Loucy (cell line): ENCODE data around the gene ATAT1.

Experiments
- H2AFZ ChIP-seq: fragments of 200-600 bp; sonication (generic); 2 replicates; pipeline ENCODE4 v1.6.0; 2016; ENCODE audit warnings: antibody characterized with exemption, mild to moderate bottlenecking, low read length, moderate library complexity
- H3F3A ChIP-seq: fragments of 200-600 bp; 2 replicates; pipeline ENCODE4 v1.6.0; 2016; ENCODE audit warnings: antibody characterized with exemption, low read depth, mild to moderate bottlenecking
- H3K27me3 ChIP-seq: fragments of 200-600 bp; sonication (generic); 2 replicates; pipeline ENCODE4 v1.6.1; 2014; ENCODE audit warnings: low read length, mild to moderate bottlenecking; ENCODE audit not compliant: insufficient read depth, poor library complexity, severe bottlenecking
- H3K36me3 ChIP-seq: fragments of 200-600 bp; sonication (generic); 2 replicates; pipeline ENCODE4 v1.6.1; 2016; ENCODE audit warnings: low read length; ENCODE audit not compliant: insufficient read depth
- H3K4me1 ChIP-seq: fragments of 200-600 bp; sonication (generic); 2 replicates; pipeline ENCODE4 v1.5.1; 2014; ENCODE audit warnings: low read length, mild to moderate bottlenecking; ENCODE audit not compliant: insufficient read depth, poor library complexity, severe bottlenecking
- H3K4me2 ChIP-seq: fragments of 200-600 bp; sonication (generic); 2 replicates; pipeline ENCODE4 v1.6.0; 2014; ENCODE audit warnings: antibody characterized with exemption, low read length, low read depth, mild to moderate bottlenecking; ENCODE audit not compliant: poor library complexity, severe bottlenecking
- H3K4me3 ChIP-seq: fragments of 200-600 bp; sonication (generic); 2 replicates; pipeline ENCODE4 v1.5.1; 2014; ENCODE audit warnings: low read length, mild to moderate bottlenecking, mixed read lengths; ENCODE audit not compliant: poor library complexity, severe bottlenecking
- H3K79me2 ChIP-seq: fragments of 200-600 bp; sonication (generic); 2 replicates; pipeline ENCODE4 v1.6.1; 2014; ENCODE audit warnings: low read length; ENCODE audit not compliant: insufficient read depth
- H3K9ac ChIP-seq: fragments of 200-600 bp; sonication (generic); 2 replicates; pipeline ENCODE4 v1.6.0; 2014; ENCODE audit warnings: mild to moderate bottlenecking, low read depth, low read length, moderate library complexity; ENCODE audit not compliant: poor library complexity, severe bottlenecking
- H3K9me2 ChIP-seq: fragments of 200-600 bp; sonication (generic); replicated peaks from 2 replicates; pipeline ENCODE4 v1.6.1; 2016; ENCODE audit warnings: low read depth, low read length, mixed read lengths
- H3K9me3 ChIP-seq: fragments of 200-600 bp; sonication (generic); 2 replicates; pipeline ENCODE4 v1.6.1; 2014; ENCODE audit warnings: mild to moderate bottlenecking, antibody characterized with exemption, low read length, low read depth; ENCODE audit not compliant: insufficient read depth
- H4K20me1 ChIP-seq: fragments of 200-600 bp; sonication (generic); 2 replicates; pipeline ENCODE4 v1.6.0; 2014; ENCODE audit warnings: antibody characterized with exemption, low read length, mild to moderate bottlenecking; ENCODE audit not compliant: insufficient read depth, poor library complexity, severe bottlenecking
- EZH2phosphoT487 ChIP-seq: fragments of 200-600 bp; IDR thresholded peaks from 2 replicates; pipeline ENCODE4 v1.6.1; 2018; ENCODE audit warnings: antibody characterized with exemption, mild to moderate bottlenecking, moderate library complexity, borderline replicate concordance
- TF ChIP-seq, protein P1 (sequence below): fragments of 200-600 bp; sonication (generic); conservative IDR thresholded peaks from 2 replicates; pipeline ENCODE4 v1.5.1; 2014; ENCODE audit warnings: mild to moderate bottlenecking, antibody characterized with exemption, low read length

Gene ATAT1

DNA sequence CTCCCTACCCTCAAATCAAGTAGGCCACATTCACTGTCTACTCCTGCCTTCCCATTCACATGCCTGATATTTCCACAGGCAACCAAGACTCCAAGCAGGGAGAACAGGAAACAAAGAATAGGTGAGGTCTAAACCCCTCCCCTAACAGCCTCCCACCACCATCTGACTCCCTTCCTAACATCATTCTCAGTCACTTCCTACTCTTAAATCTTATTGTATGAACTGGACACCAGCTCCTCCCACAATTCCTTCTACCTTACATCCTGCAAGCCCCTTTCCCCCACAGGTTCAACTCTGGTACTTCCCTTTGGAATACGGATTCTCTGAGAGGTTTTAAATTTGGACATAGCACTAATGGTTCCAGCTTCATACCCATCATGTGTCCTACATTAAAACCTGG, 19.3 kb downstream of the ATAT1 start:
- Histone ChIP-seq H3K27me3 (no peaks in the 10 kb centered on the region), H3K9me3 (no peaks in the 10 kb centered on the region), H2AFZ (no peak overlapping the region), H3K4me1 (peaks cover 20% of the 10 kb centered on the region), H3K4me2 (peak overlapping the region; percentile 90), H3F3A (no peaks in the 10 kb centered on the region; the same call in 1 of the 2 replicates), H3K36me3 (peaks cover 8% of the 10 kb centered on the region; the same call in 1 of the 2 replicates), H3K9me2 (no peaks in the 10 kb centered on the region), H3K4me3 (peak overlapping the region; percentile 88), H3K79me2 (peaks cover 41% of the 10 kb centered on the region), H4K20me1 (peaks cover 12% of the 10 kb centered on the region), H3K9ac (peak overlapping the region; percentile 66)
- TF ChIP-seq, protein P1, sequence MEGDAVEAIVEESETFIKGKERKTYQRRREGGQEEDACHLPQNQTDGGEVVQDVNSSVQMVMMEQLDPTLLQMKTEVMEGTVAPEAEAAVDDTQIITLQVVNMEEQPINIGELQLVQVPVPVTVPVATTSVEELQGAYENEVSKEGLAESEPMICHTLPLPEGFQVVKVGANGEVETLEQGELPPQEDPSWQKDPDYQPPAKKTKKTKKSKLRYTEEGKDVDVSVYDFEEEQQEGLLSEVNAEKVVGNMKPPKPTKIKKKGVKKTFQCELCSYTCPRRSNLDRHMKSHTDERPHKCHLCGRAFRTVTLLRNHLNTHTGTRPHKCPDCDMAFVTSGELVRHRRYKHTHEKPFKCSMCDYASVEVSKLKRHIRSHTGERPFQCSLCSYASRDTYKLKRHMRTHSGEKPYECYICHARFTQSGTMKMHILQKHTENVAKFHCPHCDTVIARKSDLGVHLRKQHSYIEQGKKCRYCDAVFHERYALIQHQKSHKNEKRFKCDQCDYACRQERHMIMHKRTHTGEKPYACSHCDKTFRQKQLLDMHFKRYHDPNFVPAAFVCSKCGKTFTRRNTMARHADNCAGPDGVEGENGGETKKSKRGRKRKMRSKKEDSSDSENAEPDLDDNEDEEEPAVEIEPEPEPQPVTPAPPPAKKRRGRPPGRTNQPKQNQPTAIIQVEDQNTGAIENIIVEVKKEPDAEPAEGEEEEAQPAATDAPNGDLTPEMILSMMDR: no peak
- no peak for TF ChIP-seq EZH2phosphoT487

DNA sequence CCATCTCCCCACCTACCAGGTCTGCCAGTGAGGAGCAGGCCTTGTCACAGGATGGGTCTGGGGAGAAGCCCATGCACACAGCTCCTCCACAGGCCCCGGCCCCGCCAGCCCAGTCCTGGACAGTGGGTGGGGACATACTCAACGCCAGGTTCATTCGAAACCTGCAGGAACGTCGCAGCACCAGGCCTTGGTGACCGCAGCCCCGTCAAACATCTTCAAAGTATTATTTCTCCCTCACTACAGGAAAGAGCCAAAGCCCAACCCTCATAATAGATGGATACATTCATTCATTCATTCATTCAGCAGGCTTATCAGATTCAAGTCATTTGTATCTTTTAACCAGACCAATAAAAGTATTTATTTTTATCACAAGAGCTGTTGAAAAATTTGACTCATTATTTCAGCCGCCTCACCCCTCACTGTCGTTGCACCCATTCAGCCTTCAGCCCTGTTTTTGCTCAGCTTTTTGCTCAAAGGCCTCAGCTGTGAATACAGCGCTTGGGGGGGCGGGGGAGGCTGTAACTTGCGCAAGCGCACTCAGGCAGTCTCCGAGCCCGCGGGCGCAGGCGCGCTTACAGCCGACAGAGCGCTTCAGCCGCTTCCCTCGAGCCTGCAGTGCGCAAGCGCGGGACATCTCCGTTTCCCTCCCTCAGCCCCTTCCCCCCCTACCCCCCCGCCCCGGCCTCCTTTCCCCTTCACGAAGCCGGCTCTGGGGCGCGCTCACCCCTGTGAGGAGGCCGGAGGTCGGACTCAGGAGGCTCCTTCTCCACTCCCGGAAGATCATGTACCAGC, 20.0 kb downstream of the ATAT1 start, which contains the start of gene C6orf136:
C6orf136 (plus strand) TSS at position 684 of the 792 bp plus-strand sequence; CDS start at position 783, 99 bp downstream.
- no peaks in the 10 kb centered on the region for H3K9me2 ChIP-seq
- peaks cover 41% of the 10 kb centered on the region for H3K79me2 ChIP-seq
- H3F3A ChIP-seq: no peaks in the 10 kb centered on the region
- peaks cover 14% of the 10 kb centered on the region for H3K4me1 ChIP-seq
- peak within 1 kb of the TSS; percentile 83 for H3K9ac ChIP-seq
- H4K20me1 ChIP-seq: peaks cover 12% of the 10 kb centered on the region
- no peaks in the 10 kb centered on the region for H3K27me3 ChIP-seq
- H3K4me2 ChIP-seq: peak within 1 kb of the TSS; percentile 100
- H2AFZ ChIP-seq: peak within 1 kb of the TSS; percentile 92
- peak within 1 kb of the TSS; percentile 88 for H3K4me3 ChIP-seq
- no peak for TF ChIP-seq EZH2phosphoT487
- TF ChIP-seq, protein P1: no peak
- no peaks in the 10 kb centered on the region for H3K9me3 ChIP-seq
- H3K36me3 ChIP-seq: peaks cover 13% of the 10 kb centered on the region; the same call in 1 of the 2 replicates

DNA sequence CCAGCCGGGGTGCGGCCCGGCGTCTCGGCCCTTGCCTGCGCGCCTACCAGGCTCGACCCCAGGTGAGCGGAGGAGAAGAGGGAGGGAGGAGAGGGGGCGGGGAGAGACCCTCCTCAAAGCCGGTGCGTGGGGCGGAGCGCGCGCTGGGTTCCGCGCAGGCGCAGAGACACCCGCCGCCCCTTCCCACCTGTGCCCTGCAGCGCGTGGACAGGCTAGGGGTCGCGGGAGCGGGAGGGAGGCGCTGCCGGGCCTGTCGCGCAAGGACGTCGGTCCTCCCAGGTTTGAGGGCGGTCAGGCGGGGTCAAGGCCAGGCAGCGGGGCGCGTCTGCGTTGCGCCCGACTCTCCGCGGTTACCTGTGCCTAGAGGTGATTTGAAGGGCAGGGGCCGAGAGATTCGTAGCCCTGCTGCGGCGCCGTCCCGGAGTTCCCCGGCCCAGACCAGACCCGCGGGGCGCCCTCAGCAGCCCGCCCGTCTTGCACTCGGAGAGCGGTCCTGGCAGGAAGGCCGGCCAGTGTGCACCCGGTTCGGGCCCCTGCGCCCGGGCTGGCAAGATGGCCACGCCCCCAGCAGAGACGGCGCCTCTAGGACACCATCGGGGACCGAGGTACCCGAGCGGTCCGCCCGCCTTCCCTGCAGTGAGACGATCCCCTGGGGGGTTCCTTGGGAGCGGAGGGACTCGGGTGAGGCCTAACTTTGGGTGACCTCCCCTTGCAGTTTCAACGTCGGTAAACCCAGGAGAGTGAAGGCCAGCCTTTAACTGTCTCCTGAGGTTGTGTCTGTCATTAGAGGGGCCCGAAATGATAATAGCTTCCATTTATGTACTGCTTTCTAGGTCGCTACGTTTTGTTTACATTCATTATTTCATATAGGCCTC, 20.8 kb downstream of the ATAT1 start:
- peak overlapping the region; percentile 88 for H3K4me3 ChIP-seq
- peaks cover 41% of the 10 kb centered on the region for H3K79me2 ChIP-seq
- H2AFZ ChIP-seq: peak overlapping the region; percentile 92
- peak overlapping the region; percentile 83 for H3K9ac ChIP-seq
- H3F3A ChIP-seq: no peaks in the 10 kb centered on the region
- peak overlapping the region; percentile 100 for H3K4me2 ChIP-seq
- peaks cover 21% of the 10 kb centered on the region; the same call in 1 of the 2 replicates for H3K36me3 ChIP-seq
- H4K20me1 ChIP-seq: peaks cover 12% of the 10 kb centered on the region
- H3K9me2 ChIP-seq: no peaks in the 10 kb centered on the region
- no peaks in the 10 kb centered on the region for H3K27me3 ChIP-seq
- TF ChIP-seq, protein P1: no peak
- TF ChIP-seq EZH2phosphoT487: no peak
- H3K4me1 ChIP-seq: peaks cover 12% of the 10 kb centered on the region
- no peaks in the 10 kb centered on the region for H3K9me3 ChIP-seq
